HG03039 (cell line): ENCODE measurements around the gene CTXN1.
"Not testable (repeated sequence)": the region's sequence is repeated elsewhere in the genome, so short reads cannot be mapped to it uniquely, and the experiment has no call there.

ENCODE experiments used
- ATAC-seq: cut with Tn5 transposase; IDR thresholded peaks from one replicate; pipeline ENCODE4 v1.9.1; 2021; ENCODE audit warnings: mild to moderate bottlenecking, moderate library complexity; ENCODE audit not compliant: unreplicated experiment

Gene CTXN1

GRCh38 chr19:7947939-7948338, 22.0 kb upstream of the CTXN1 start:
- ATAC-seq = no peak

- peak; percentile 29 for ATAC-seq
Observed at GRCh38 chr19:7944177-7944761, 18.3 kb upstream of the CTXN1 start.

GRCh38 chr19:7943444-7944176, 17.7 kb upstream of the CTXN1 start, which contains the start of gene TIMM44:
Gene TIMM44 (minus strand): TSS chr19:7943666. CDS start chr19:7943651, 15 bp downstream.
- peak; percentile 93 for ATAC-seq

GRCh38 chr19:7942981-7943443, 17.1 kb upstream of the CTXN1 start:
- peak; percentile 9 for ATAC-seq

GRCh38 chr19:7941895-7942596, 16.1 kb upstream of the CTXN1 start:
- ATAC-seq = no peak

GRCh38 chr19:7940841-7941240, 14.9 kb upstream of the CTXN1 start:
- ATAC-seq = no peak

- ATAC-seq = no peak
Observed at GRCh38 chr19:7934766-7935165, 8.8 kb upstream of the CTXN1 start.

DNA sequence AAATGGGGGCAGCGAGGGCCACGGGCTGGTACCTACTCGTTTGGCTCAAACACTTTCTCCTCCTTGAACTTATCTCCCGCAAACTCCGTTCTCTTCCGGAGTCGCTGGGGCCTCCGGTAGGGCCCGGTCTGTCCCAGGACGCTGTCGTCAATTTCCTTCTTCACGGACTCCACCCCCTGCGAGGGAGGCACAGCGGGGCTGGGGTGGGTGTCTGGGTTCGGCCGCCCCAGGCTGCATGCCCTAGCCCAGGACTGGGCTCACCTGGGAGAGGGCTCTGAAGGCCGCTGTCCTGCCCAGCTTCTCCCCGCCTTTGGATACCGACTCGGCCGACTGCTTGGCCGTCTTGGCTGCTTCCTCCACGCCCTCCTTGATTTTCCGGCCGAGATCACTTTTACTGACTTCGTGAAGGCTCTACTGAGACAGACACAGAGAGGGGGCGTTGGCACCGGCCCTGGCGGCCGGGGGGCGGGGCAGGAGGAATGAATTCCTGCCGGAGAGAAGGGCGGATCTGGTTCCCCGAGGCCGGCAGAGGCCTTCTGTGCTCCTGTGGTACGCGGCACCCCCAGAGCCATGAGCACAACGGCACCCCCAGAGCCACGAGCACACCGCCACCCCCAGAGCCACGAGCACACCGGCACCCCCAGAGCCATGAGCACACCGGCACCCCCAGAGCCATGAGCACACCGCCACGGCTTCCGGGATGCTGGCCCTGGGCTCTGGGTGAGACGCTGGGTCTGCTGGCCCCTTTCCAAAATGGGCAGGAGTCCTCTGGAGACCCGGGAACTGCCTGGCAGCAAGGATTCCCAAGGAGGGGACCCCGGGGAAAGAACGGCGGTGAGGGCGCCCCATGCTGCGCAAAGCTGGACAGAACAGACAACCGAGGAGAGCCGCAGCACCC, 8.1 kb upstream of the CTXN1 start:
- ATAC-seq = no peak

- ATAC-seq = no peak
Observed at GRCh38 chr19:7933411-7933810, 7.5 kb upstream of the CTXN1 start.

GRCh38 chr19:7932930-7933300, 7.0 kb upstream of the CTXN1 start:
- no peak for ATAC-seq

- ATAC-seq = no peak
Observed at GRCh38 chr19:7932276-7932929, 6.5 kb upstream of the CTXN1 start.

DNA sequence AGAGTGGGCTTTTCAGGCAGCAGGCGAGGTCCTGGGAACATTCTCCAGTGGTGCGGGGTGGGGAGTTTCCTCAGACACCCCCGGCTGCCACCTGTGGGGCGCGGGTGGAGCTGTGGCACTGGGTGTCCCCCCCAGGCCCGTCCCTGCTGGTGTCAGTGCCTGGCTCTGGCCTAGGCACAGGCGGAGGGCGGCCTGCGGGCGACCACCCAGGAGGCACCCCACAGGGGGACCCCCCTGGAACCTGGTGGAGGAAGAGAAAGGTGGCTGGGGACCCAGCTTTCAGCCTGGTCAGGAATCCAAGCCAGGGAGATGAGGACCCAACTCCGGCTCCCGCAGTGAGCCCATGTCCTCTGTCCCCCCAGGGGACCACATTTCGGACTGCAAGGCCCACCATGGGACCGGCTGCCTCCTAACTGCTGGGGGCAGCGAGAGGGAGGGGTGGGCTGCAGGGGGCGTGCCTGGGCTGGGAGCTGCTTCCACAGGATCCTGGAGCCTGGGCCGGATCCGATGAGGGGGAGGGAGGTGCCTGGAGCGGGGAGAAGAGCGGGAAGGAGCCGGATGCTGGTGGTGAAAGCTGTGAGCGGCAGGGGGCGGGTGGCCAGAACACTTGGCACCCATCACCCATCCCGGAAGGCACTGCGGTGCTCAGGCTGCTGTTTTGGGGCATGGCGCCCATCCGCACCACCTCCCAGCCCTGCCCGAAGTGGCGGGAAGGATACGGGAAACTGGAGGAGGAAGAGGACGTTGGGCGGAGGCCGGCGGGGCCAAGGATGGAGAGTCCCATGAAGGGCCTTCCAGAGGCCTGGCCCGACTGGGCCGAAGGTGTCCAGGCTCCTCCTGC, 5.5 kb upstream of the CTXN1 start:
- no peak for ATAC-seq

DNA sequence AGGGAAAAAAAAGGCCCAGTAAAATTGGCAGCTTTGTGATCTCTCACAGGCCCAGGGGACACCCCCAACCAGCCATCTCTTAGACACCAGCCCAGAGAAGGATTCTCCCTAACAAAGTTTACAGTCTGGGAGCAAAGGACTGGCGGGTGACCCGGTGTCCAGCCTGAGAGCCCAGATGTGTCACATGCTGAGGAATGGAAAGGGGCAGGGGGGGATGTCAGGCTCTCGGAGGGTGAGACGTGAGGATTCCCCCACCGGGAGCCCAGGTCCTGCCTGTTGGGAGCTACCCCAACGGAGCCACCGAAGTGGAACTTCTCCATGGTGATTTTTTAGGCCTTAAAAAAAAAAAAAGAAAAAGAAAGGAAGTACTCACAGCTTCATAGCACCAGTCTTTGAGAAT, 4.8 kb upstream of the CTXN1 start:
- ATAC-seq = no peak

- ATAC-seq = not testable (repeated sequence)
Observed at GRCh38 chr19:7930030-7930429, 4.1 kb upstream of the CTXN1 start.

GRCh38 chr19:7928741-7929701, 3.1 kb upstream of the CTXN1 start:
- ATAC-seq = no peak

GRCh38 chr19:7928334-7928706, 2.4 kb upstream of the CTXN1 start:
- no peak for ATAC-seq

GRCh38 chr19:7927605-7928333, 1.8 kb upstream of the CTXN1 start:
- no peak for ATAC-seq
